Smooth muscle cell (in vitro differentiated cells): ENCODE data around the gene FMR1. TPM values are rescaled to one million over a fixed set of nuclear protein-coding genes. Genes with fewer than 3 reads are reported as not detected.

Experiments used
- DNase-seq: peaks from one replicate; lab custom pipeline; 2025; ENCODE audit not compliant: unreplicated experiment; lab: John Stamatoyannopoulos, UW
- H2AFZ ChIP-seq: fragments of 200-600 bp; sonication (generic); 2 replicates; pipeline ENCODE4 v1.6.0; 2016; ENCODE audit warnings: antibody characterized with exemption, low read depth, mild to moderate bottlenecking
- H3F3A ChIP-seq: fragments of 200-600 bp; sonication (generic); 2 replicates; pipeline ENCODE4 v1.6.0; 2017; ENCODE audit warnings: antibody characterized with exemption, low read depth
- H3K27ac ChIP-seq: fragments of 200-600 bp; sonication (generic); 2 replicates; pipeline ENCODE4 v1.5.1; 2016; ENCODE audit warnings: low read depth, mild to moderate bottlenecking
- H3K27me3 ChIP-seq: fragments of 200-600 bp; sonication (generic); 2 replicates; pipeline ENCODE4 v1.6.1; 2016; ENCODE audit warnings: low read depth, mild to moderate bottlenecking
- H3K36me3 ChIP-seq: fragments of 200-600 bp; sonication (generic); 2 replicates; pipeline ENCODE4 v1.5.1; 2016; ENCODE audit warnings: low read depth
- H3K4me1 ChIP-seq: fragments of 200-600 bp; sonication (generic); 2 replicates; pipeline ENCODE4 v1.5.1; 2016; ENCODE audit warnings: low read depth
- H3K4me2 ChIP-seq: fragments of 200-600 bp; sonication (generic); 2 replicates; pipeline ENCODE4 v1.6.0; 2016; ENCODE audit warnings: mild to moderate bottlenecking
- H3K4me3 ChIP-seq: fragments of 200-600 bp; sonication (generic); 2 replicates; pipeline ENCODE4 v1.5.1; 2016; ENCODE audit warnings: mild to moderate bottlenecking
- H3K79me2 ChIP-seq: fragments of 200-600 bp; sonication (generic); 2 replicates; pipeline ENCODE4 v1.6.0; 2016; ENCODE audit warnings: low read depth, mild to moderate bottlenecking
- H3K9ac ChIP-seq: fragments of 200-600 bp; sonication (generic); 2 replicates; pipeline ENCODE4 v1.6.0; 2016; ENCODE audit warnings: low read depth
- H3K9me3 ChIP-seq: fragments of 200-600 bp; sonication (generic); replicated peaks from 2 replicates; pipeline ENCODE4 v1.5.1; 2016; ENCODE audit warnings: low read depth
- H4K20me1 ChIP-seq: fragments of 200-600 bp; sonication (generic); 2 replicates; pipeline ENCODE4 v1.6.0; 2016; ENCODE audit warnings: low read depth
- WGBS: methylation state at CpG from one replicate; pipeline ENCODE4 v1.1.7; 2016; ENCODE audit warnings: low lambda C conversion rate; 5-methylcytosine and 5-hydroxymethylcytosine counted together
- polyA plus RNA-seq: library from polyadenylated mRNA; unstranded; fragments of >200 nt; fragmentation: Nextera tagmentation; extraction: Ambion mirVana; gene quantifications from 2 replicates; pipeline ENCODE4 v1.2.1, GENCODE V29; 2016
- total RNA-seq: library from RNA; depleted of rRNA; stranded (reverse); fragments of >200 nt; gene quantifications from 2 replicates; pipeline ENCODE4 v1.2.3, GENCODE V29; 2014
- TF ChIP-seq, protein P1 (sequence below): fragments of 200-600 bp; sonication (generic); IDR thresholded peaks from 2 replicates; pipeline ENCODE4 v1.5.1; 2017; ENCODE audit warnings: borderline replicate concordance, mild to moderate bottlenecking, antibody characterized with exemption; ENCODE audit not compliant: insufficient read depth, poor library complexity, severe bottlenecking

FMR1 gene
- total and polyA plus RNA-seq, 2 experiments from 2014 or later: 13.9 to 52.2 TPM

DNA sequence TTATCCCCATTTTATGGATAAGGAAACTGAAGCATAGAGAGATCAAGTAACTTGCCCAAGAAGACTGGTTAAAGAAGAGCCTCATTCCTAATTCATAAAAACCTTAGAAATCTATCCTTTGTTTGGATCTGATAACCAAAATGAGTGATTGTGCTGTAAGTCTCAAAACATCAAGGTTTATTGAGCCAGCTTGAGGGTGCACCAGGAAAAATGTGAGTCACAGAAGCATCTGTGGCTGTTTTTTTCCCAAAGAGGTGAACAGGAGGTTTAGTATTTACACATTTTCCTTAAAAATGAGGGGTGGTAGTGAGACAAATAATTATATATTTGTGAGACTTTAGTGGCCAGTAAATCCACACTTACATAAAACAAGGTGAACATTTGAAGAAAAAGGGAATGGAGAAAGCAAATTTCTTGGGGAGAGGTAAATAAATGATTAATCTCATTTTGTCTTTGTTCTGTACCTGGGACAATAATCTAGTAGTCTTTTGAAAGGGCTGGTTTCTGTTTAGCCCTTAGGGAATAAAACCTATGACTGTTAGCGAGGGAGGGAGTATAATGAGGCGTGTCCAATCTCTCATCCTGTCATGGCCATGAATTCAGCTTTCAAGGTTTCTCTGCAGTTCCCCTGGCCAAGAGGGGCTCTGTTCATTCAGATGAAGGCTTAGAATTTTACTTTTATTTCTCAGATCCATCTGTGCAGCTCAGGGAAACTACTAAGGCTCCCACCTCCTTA lies 12.2 kb upstream of the FMR1 start:
- peak overlapping the region; percentile 6 for H3K27ac ChIP-seq

DNA sequence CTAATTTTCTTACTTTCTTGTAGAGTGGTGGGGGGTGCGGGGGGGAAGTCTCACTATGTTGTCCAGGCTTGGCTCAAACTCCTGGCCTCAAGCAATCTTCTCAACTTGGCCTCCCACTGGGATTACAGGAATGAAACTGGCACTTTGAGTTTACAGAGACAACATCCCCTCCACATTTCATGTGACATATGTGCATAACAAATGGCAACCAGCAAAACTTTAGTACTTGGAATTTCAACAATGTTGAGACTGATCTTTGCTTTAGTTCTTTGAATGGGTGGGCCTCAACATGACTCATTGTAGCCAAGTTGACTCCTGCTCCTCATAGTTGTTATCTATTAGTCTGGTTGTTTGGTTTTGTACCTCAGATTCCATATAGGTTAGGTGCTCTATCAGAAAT lies 11.4 kb upstream of the FMR1 start:
- WGBS: 80% methylated on average over 1 of the region's 1 CpG
- no peak overlapping the region for H3K9ac ChIP-seq
- H4K20me1 ChIP-seq: no peaks in the 10 kb centered on the region
- TF ChIP-seq, protein P1, sequence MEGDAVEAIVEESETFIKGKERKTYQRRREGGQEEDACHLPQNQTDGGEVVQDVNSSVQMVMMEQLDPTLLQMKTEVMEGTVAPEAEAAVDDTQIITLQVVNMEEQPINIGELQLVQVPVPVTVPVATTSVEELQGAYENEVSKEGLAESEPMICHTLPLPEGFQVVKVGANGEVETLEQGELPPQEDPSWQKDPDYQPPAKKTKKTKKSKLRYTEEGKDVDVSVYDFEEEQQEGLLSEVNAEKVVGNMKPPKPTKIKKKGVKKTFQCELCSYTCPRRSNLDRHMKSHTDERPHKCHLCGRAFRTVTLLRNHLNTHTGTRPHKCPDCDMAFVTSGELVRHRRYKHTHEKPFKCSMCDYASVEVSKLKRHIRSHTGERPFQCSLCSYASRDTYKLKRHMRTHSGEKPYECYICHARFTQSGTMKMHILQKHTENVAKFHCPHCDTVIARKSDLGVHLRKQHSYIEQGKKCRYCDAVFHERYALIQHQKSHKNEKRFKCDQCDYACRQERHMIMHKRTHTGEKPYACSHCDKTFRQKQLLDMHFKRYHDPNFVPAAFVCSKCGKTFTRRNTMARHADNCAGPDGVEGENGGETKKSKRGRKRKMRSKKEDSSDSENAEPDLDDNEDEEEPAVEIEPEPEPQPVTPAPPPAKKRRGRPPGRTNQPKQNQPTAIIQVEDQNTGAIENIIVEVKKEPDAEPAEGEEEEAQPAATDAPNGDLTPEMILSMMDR: no peak
- H3K27me3 ChIP-seq: no peaks in the 10 kb centered on the region
- H3K79me2 ChIP-seq: no peaks in the 10 kb centered on the region
- H3K9me3 ChIP-seq: no peaks in the 10 kb centered on the region
- H3K27ac ChIP-seq: peak overlapping the region; percentile 37
- H3K4me3 ChIP-seq: no peak overlapping the region
- H3F3A ChIP-seq: no peaks in the 10 kb centered on the region
- no peak for DNase-seq
- H3K36me3 ChIP-seq: no peaks in the 10 kb centered on the region
- no peak overlapping the region for H3K4me2 ChIP-seq
- H2AFZ ChIP-seq: no peak overlapping the region
- H3K4me1 ChIP-seq: no peaks in the 10 kb centered on the region

More for the DNA sequence above, 12.2 kb upstream of the FMR1 start:
- no peak for DNase-seq
- Histone ChIP-seq H3K9ac (no peak overlapping the region), H3K4me1 (no peaks in the 10 kb centered on the region), H3K9me3 (no peaks in the 10 kb centered on the region), H3K4me2 (no peak overlapping the region), H4K20me1 (no peaks in the 10 kb centered on the region), H3K36me3 (no peaks in the 10 kb centered on the region), H3K4me3 (no peak overlapping the region), H2AFZ (no peak overlapping the region), H3F3A (no peaks in the 10 kb centered on the region), H3K27me3 (no peaks in the 10 kb centered on the region), H3K79me2 (no peaks in the 10 kb centered on the region)
- TF ChIP-seq, protein P1: no peak
- WGBS: 74% methylated on average over 2 of the region's 2 CpGs

DNA sequence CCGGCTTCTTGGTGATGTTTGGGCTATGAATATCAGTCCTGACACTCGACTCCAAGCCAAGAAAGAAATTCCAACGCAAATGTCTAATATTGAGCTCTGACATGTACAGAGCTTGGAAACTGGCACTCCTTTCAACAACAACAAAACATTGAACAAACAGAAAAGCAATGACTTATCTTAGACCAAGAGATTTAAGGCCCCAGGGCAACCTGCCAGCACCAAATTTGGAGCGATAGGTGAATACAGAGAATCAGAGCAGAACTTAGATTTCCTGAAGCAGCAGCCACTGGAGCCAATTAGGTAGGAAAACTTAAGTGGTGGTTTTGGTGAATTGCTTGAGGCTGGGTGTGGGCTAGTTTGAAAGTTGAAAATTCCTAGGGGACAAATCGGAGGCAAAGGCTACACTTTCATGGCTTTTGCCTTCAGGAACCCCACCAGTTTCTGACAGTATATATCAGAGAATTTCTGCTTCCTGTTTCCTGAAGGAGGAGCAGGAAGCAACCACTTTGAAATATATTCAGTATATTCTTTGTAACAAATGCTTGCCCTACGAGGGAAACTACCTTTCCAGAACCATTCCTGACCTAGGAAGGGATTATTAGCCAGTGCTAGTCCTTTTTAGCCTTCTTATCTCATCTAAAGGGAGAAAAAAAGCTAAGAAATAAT lies 10.1 kb upstream of the FMR1 start:
- H3K9ac ChIP-seq: no peak overlapping the region
- no peak overlapping the region for H3K4me3 ChIP-seq
- TF ChIP-seq, protein P1: no peak
- 57% methylated on average over 6 of the region's 6 CpGs for WGBS
- no peaks in the 10 kb centered on the region for H3K4me1 ChIP-seq
- no peak for DNase-seq
- H2AFZ ChIP-seq: no peak overlapping the region
- H3K9me3 ChIP-seq: no peaks in the 10 kb centered on the region
- no peaks in the 10 kb centered on the region for H3F3A ChIP-seq
- no peaks in the 10 kb centered on the region for H3K36me3 ChIP-seq
- no peaks in the 10 kb centered on the region for H4K20me1 ChIP-seq
- peak overlapping the region; percentile 17 for H3K27ac ChIP-seq
- no peaks in the 10 kb centered on the region for H3K27me3 ChIP-seq
- H3K4me2 ChIP-seq: no peak overlapping the region
- H3K79me2 ChIP-seq: no peaks in the 10 kb centered on the region
